WTC11 (cell line): ENCODE measurements around the gene PIK3R4. TPM values are rescaled to one million over a fixed set of nuclear protein-coding genes. Genes with fewer than 3 reads are reported as not detected.

Experiments used
- ATAC-seq: fragments of 200-7000 bp; cut with Tn5 transposase; 2 replicates; pipeline ENCODE4 v1.10.0; 2021; ENCODE audit warnings: mild to moderate bottlenecking, moderate library complexity
- CTCF ChIA-PET: fragments of 300-600 bp; sonication (Branson Sonifier 250); formaldehyde crosslinking; loops from one replicate; lab custom pipeline; 2021; ENCODE audit warnings: antibody characterized with exemption; lab: Charles Lee
- POLR2A ChIA-PET: fragments of 350-600 bp; sonication (Branson Sonifier 250); formaldehyde crosslinking; loops from one replicate; lab custom pipeline; 2021; ENCODE audit warnings: antibody characterized with exemption; lab: Charles Lee
- DNase-seq: peaks from one replicate; pipeline ENCODE4 v3.0.0; 2021; ENCODE audit warnings: low spot score
- H3K27ac Mint-ChIP-seq: 2 replicates; pipeline ENCODE4 v1.8.0; 2021; ENCODE audit warnings: mixed read lengths
- H3K27me3 Mint-ChIP-seq: 2 replicates; pipeline ENCODE4 v1.8.0; 2021; ENCODE audit warnings: low read depth, mild to moderate bottlenecking, moderate library complexity, mixed read lengths
- H3K36me3 Mint-ChIP-seq: 2 replicates; pipeline ENCODE4 v1.8.0; 2021; ENCODE audit warnings: mixed read lengths
- H3K4me1 Mint-ChIP-seq: 2 replicates; pipeline ENCODE4 v1.8.0; 2022; ENCODE audit warnings: mixed read lengths
- H3K4me3 Mint-ChIP-seq: 2 replicates; pipeline ENCODE4 v1.8.0; 2021; ENCODE audit warnings: mild to moderate bottlenecking, moderate library complexity, mixed read lengths
- H3K9me3 Mint-ChIP-seq: 2 replicates; pipeline ENCODE4 v1.8.0; 2021; ENCODE audit warnings: mixed read lengths
- AR ChIP-seq: fragments of 250-450 bp; sonication (Bioruptor Pico); IDR thresholded peaks from 2 replicates; pipeline ENCODE4 v1.9.0; 2021; ENCODE audit warnings: mild to moderate bottlenecking
- CREM ChIP-seq: sonication (generic); formaldehyde crosslinking; IDR thresholded peaks from 2 replicates; pipeline ENCODE4 v1.8.1; 2022; ENCODE audit warnings: mild to moderate bottlenecking, missing genetic modification reagents, moderate library complexity
- ELF4 ChIP-seq: sonication (generic); formaldehyde crosslinking; IDR thresholded peaks from 2 replicates; pipeline ENCODE4 v1.8.1; 2022; ENCODE audit warnings: low read depth, mild to moderate bottlenecking, moderate library complexity, missing genetic modification reagents
- GABPB1 ChIP-seq: sonication (generic); formaldehyde crosslinking; IDR thresholded peaks from 2 replicates; pipeline ENCODE4 v1.8.1; 2023; ENCODE audit warnings: mild to moderate bottlenecking, missing genetic modification reagents
- GRHL2 ChIP-seq: fragments of 250-450 bp; sonication (Bioruptor Pico); IDR thresholded peaks from 2 replicates; pipeline ENCODE4 v1.8.0; 2022; ENCODE audit warnings: mild to moderate bottlenecking, moderate library complexity; ENCODE audit not compliant: insufficient replicate concordance, severe bottlenecking
- NR1H2 ChIP-seq: sonication (generic); formaldehyde crosslinking; IDR thresholded peaks from 2 replicates; pipeline ENCODE4 v1.9.0; 2021; ENCODE audit warnings: mild to moderate bottlenecking, moderate library complexity, missing genetic modification reagents
- SMAD4 ChIP-seq: sonication (generic); formaldehyde crosslinking; IDR thresholded peaks from 2 replicates; pipeline ENCODE4 v1.8.0; 2022; ENCODE audit warnings: mild to moderate bottlenecking, missing genetic modification reagents
- SP1 ChIP-seq: sonication (generic); formaldehyde crosslinking; conservative IDR thresholded peaks from 2 replicates; pipeline ENCODE4 v1.8.1; 2022; ENCODE audit warnings: missing genetic modification reagents
- USF1 ChIP-seq: sonication (generic); formaldehyde crosslinking; IDR thresholded peaks from 2 replicates; pipeline ENCODE4 v1.8.0; 2022; ENCODE audit warnings: mild to moderate bottlenecking, missing genetic modification reagents
- ZNF138 ChIP-seq: sonication (generic); formaldehyde crosslinking; conservative IDR thresholded peaks from 2 replicates; pipeline ENCODE4 v1.8.1; 2022; ENCODE audit warnings: mild to moderate bottlenecking, moderate library complexity, missing genetic modification reagents
- ZNF219 ChIP-seq: sonication (generic); formaldehyde crosslinking; IDR thresholded peaks from 2 replicates; pipeline ENCODE4 v1.8.0; 2023; ENCODE audit warnings: missing genetic modification reagents, mild to moderate bottlenecking, borderline replicate concordance
- ZNF263 ChIP-seq: sonication (generic); formaldehyde crosslinking; IDR thresholded peaks from 2 replicates; pipeline ENCODE4 v1.8.1; 2022; ENCODE audit warnings: low read depth, mild to moderate bottlenecking, moderate library complexity, missing genetic modification reagents
- ZNF396 ChIP-seq: fragments of 250-450 bp; sonication (Bioruptor Pico); IDR thresholded peaks from 2 replicates; pipeline ENCODE4 v1.8.0; 2021; ENCODE audit warnings: mild to moderate bottlenecking, moderate library complexity, borderline replicate concordance
- ZNF416 ChIP-seq: fragments of 250-450 bp; sonication (Bioruptor Pico); IDR thresholded peaks from 2 replicates; pipeline ENCODE4 v1.9.0; 2021; ENCODE audit warnings: mild to moderate bottlenecking, inconsistent platforms
- total RNA-seq: library from RNA; stranded (reverse); gene quantifications from 3 replicates; pipeline ENCODE4 v1.2.3, GENCODE V29; 2021
- TF ChIP-seq, protein P1 (sequence below): fragments of 250-450 bp; sonication (Bioruptor Pico); IDR thresholded peaks from 2 replicates; pipeline ENCODE4 v2.1.2; 2022; ENCODE audit warnings: mild to moderate bottlenecking, moderate library complexity
- TF ChIP-seq, protein P2 (sequence below): sonication (generic); formaldehyde crosslinking; conservative IDR thresholded peaks from 2 replicates; pipeline ENCODE4 v1.8.1; 2022; ENCODE audit warnings: mild to moderate bottlenecking, missing genetic modification reagents
- TF ChIP-seq, protein P3 (sequence below): fragments of 200-600 bp; IDR thresholded peaks from 2 replicates; pipeline ENCODE4 v1.8.0; 2022; ENCODE audit warnings: antibody characterized with exemption
- TF ChIP-seq, protein P4 (sequence below): sonication (generic); formaldehyde crosslinking; IDR thresholded peaks from 2 replicates; pipeline ENCODE4 v1.8.1; 2022; ENCODE audit warnings: missing genetic modification reagents, borderline replicate concordance
- TF ChIP-seq, protein P5 (sequence below): sonication (generic); formaldehyde crosslinking; IDR thresholded peaks from 2 replicates; pipeline ENCODE4 v1.8.1; 2023; ENCODE audit warnings: mild to moderate bottlenecking, missing genetic modification reagents

PIK3R4 gene
- total RNA-seq, 1 experiment from 2014 or later: 41.5 TPM

DNA sequence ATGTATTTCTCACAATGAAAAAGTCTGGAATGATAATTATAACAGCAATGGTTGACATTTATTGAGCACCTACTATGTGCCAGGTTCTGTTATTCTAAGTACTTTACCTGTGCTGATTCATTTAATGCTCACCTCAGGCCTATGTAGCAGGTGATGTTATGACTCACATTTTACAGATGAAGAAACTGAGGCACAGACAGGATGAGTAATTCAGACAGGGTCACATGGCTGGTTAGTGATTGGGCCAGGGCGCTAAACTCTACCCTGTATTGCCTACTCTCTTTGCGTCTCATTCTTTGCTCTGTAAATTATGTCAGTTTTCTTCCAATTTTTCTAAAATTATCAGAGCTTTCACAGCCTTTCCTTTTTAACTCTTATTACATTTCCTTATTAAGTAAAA is 98.3 kb downstream of the PIK3R4 start (continued):
- TF ChIP-seq, protein P1, sequence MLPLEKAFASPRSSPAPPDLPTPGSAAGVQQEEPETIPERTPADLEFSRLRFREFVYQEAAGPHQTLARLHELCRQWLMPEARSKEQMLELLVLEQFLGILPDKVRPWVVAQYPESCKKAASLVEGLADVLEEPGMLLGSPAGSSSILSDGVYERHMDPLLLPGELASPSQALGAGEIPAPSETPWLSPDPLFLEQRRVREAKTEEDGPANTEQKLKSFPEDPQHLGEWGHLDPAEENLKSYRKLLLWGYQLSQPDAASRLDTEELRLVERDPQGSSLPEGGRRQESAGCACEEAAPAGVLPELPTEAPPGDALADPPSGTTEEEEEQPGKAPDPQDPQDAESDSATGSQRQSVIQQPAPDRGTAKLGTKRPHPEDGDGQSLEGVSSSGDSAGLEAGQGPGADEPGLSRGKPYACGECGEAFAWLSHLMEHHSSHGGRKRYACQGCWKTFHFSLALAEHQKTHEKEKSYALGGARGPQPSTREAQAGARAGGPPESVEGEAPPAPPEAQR: no peak
- TF ChIP-seq USF1 (no peak), NR1H2 (CRISPR knock-in tag) (no peak)

DNA sequence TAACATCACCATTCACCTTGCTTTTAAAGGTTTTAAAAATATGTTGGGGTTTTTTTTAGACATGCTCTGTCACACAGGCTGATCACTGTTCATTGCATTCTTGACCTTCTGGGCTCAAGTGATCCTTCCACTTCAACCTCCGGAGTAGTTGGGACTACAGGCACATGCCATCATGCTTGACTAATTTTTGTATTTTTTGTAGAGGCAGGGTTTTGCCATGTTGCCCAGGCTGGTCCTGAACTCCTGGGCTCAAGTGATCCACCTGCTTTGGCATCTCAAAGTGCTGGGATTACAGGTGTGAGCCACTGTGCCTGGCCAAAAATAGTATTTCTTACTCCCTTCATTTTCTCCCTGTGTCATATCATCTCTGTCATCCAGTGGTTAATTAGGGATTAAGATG is 101.4 kb downstream of the PIK3R4 start:
- Mint-ChIP-seq H3K4me3 (no peak overlapping the region), H3K36me3 (no peaks in the 10 kb centered on the region), H3K27ac (no peak overlapping the region), H3K27me3 (no peaks in the 10 kb centered on the region), H3K9me3 (no peaks in the 10 kb centered on the region), H3K4me1 (no peaks in the 10 kb centered on the region)
- ChIA-PET POLR2A (no interaction called here), CTCF (no interaction called here)
- TF ChIP-seq SMAD4 (no peak), AR (CRISPR knock-in tag) (no peak), ZNF219 (CRISPR knock-in tag) (no peak), ZNF416 (CRISPR knock-in tag) (no peak)
- no peak for ATAC-seq
- DNase-seq: no peak

- no peaks in the 10 kb centered on the region for H3K9me3 Mint-ChIP-seq
- POLR2A ChIA-PET: no interaction called here
- ATAC-seq (no peak), DNase-seq (no peak)
- CTCF ChIA-PET: no interaction called here
- H3K27ac Mint-ChIP-seq: no peak overlapping the region; the same call in 1 of the 2 replicates
- TF ChIP-seq, protein P2, sequence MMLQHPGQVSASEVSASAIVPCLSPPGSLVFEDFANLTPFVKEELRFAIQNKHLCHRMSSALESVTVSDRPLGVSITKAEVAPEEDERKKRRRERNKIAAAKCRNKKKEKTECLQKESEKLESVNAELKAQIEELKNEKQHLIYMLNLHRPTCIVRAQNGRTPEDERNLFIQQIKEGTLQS (CRISPR knock-in tag): no peak
- TF ChIP-seq ZNF138 (CRISPR knock-in tag) (no peak), SP1 (CRISPR knock-in tag) (no peak), CREM (CRISPR knock-in tag) (no peak), ZNF396 (CRISPR knock-in tag) (no peak), GABPB1 (no peak), ZNF263 (CRISPR knock-in tag) (no peak), ELF4 (CRISPR knock-in tag) (no peak), GRHL2 (CRISPR knock-in tag) (no peak)
- TF ChIP-seq, protein P1: no peak
- TF ChIP-seq, protein P3, sequence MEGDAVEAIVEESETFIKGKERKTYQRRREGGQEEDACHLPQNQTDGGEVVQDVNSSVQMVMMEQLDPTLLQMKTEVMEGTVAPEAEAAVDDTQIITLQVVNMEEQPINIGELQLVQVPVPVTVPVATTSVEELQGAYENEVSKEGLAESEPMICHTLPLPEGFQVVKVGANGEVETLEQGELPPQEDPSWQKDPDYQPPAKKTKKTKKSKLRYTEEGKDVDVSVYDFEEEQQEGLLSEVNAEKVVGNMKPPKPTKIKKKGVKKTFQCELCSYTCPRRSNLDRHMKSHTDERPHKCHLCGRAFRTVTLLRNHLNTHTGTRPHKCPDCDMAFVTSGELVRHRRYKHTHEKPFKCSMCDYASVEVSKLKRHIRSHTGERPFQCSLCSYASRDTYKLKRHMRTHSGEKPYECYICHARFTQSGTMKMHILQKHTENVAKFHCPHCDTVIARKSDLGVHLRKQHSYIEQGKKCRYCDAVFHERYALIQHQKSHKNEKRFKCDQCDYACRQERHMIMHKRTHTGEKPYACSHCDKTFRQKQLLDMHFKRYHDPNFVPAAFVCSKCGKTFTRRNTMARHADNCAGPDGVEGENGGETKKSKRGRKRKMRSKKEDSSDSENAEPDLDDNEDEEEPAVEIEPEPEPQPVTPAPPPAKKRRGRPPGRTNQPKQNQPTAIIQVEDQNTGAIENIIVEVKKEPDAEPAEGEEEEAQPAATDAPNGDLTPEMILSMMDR: no peak
- TF ChIP-seq, protein P4, sequence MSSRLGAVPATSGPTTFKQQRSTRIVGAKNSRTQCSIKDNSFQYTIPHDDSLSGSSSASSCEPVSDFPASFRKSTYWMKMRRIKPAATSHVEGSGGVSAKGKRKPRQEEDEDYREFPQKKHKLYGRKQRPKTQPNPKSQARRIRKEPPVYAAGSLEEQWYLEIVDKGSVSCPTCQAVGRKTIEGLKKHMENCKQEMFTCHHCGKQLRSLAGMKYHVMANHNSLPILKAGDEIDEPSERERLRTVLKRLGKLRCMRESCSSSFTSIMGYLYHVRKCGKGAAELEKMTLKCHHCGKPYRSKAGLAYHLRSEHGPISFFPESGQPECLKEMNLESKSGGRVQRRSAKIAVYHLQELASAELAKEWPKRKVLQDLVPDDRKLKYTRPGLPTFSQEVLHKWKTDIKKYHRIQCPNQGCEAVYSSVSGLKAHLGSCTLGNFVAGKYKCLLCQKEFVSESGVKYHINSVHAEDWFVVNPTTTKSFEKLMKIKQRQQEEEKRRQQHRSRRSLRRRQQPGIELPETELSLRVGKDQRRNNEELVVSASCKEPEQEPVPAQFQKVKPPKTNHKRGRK (CRISPR knock-in tag): no peak
- TF ChIP-seq, protein P5, sequence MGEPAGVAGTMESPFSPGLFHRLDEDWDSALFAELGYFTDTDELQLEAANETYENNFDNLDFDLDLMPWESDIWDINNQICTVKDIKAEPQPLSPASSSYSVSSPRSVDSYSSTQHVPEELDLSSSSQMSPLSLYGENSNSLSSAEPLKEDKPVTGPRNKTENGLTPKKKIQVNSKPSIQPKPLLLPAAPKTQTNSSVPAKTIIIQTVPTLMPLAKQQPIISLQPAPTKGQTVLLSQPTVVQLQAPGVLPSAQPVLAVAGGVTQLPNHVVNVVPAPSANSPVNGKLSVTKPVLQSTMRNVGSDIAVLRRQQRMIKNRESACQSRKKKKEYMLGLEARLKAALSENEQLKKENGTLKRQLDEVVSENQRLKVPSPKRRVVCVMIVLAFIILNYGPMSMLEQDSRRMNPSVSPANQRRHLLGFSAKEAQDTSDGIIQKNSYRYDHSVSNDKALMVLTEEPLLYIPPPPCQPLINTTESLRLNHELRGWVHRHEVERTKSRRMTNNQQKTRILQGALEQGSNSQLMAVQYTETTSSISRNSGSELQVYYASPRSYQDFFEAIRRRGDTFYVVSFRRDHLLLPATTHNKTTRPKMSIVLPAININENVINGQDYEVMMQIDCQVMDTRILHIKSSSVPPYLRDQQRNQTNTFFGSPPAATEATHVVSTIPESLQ (CRISPR knock-in tag): no peak
- no peaks in the 10 kb centered on the region for H3K27me3 Mint-ChIP-seq
- no peaks in the 10 kb centered on the region for H3K36me3 Mint-ChIP-seq
- no peak overlapping the region for H3K4me3 Mint-ChIP-seq
- no peaks in the 10 kb centered on the region for H3K4me1 Mint-ChIP-seq
Observed at GRCh38 chr3:130644628-130645253, 101.9 kb downstream of the PIK3R4 start.
